Measurements from ENCODE around the gene ZSWIM8.
"Not testable (repeated sequence)": the region's sequence is repeated elsewhere in the genome, so short reads cannot be mapped to it uniquely, and the experiment has no call there.

The ZSWIM8 gene

DNA sequence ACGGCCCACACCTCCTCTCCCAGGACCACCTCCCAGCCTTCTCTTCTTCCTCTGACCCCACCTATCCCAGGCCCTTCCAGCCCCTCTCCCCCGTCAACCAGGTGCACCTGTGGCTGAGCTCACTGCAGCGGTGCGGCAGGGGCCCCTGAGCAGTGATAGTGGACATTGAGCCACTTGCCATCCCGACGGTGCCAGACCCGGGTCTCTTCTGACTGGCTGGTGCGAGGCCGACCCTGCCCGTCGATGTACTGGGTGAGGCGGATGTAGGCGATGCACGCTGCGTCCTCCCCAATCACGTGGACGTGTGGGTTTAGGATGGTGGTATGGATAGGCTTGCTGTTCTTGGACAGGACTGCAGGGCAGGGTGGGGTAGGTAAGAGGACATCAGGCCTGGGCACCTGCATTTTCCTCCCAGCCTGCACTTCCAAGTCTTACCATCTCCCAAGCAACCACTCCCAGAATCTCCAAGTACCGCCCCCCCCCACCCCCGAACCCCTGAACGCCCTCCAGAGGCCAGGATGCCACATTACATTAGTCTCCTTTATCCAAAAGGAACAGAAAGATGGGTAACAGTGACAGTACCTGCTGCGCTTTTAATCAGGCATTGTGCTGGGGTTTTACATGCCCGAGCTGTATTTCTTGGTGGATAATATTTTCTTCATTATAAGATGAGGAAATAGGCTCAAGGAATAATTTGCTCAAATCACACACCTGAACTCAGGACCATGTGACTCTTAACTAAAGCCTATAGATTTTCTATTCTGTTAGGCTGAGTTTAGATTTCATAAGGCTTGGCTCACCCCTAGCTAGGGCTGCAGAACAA is 29.7 kb downstream of the ZSWIM8 start:
- DNase-seq = no peak

DNA sequence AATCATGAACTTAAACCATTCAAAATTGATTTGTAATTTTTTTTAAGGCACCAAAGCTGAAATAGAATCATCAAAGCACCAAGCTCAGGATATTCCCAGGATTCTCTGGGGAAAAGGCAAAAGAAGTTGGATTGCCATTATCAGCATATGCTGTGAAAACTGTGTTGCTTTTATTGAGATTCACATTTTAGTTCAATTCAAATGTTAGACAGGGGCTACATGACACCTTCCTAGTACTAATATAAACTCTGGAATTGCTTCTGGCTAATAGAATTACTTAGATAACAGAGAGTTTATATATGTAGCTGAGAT is 30.3 kb downstream of the ZSWIM8 start:
- no peak for DNase-seq

DNA sequence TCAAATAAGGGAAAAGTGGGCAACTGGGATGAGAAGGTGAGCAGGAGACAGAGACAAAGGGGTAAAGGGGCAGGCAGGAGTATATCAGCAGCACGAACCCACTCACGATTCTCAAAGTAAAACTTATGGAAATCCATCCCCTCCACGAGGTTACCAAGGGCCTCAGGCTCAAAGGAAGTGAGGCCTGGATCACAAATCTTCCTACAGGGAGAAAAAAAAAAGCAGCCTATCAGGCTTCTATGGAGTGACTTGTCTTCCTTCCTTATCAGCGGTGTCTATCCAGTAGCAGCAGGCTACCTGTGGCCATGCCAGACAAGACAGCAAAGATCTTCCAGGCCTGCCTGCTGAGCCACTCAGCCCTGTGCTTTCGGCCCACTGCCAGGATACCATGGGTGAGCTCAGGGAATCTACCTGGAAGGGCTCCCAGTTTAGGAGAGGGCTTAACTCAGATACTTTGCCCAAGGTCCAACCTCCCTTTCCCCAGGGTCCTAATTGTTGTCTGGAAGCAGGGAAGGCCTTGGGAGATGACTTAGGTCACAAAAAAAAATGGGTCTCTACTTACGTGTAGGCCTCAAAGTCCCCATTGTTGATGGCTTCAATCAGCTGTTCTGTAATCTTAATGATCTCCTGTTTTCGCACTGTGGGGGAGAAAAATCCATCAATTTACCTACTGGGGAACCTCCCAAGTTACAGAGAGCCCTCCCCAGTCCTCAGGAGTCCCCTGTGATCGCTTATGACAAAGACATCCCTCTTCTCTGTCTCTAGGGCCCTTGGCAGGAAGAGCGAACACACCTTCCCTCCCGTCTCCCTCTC is 31.7 kb downstream of the ZSWIM8 start:
- DNase-seq = no peak

DNA sequence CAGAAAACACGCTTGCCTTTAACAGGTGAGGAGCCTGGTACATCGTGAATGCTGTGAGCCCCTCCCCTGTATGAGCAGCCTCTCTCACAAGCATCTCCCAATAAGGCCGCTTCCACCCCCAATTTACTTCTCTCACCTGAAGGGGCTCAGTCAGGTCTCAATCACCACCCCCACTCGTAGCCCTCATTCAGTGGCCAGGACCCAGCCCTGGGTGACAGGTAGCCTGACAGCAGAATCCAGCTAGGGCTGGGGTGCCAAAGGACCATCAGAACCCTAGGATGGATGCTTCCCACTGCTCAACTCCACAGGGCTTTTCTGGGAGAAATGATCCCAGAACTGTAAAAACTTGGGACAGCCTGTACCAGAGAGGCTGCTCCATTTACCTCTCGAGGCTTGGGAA is 32.4 kb downstream of the ZSWIM8 start:
- DNase-seq = no peak

DNA sequence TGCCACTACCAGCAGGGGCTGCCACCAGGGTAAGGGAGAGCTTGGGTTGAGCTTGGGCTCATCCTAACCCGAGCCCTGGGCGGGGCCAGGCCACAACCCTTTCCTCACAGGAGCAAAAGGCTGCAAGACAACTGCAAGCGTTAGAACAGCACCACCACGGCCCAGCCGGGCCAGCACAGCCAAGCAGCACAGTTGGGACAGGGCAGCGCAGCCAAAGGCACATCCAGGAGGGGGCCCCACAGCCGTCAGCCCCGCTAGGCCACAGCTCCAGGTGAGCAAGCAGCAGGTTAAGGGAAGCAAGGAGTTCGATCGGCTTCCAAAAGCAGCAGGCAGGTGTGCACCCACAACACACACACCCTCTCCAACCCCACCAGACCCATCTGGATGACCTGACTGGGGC is 33.0 kb downstream of the ZSWIM8 start:
- no peak for DNase-seq

DNA sequence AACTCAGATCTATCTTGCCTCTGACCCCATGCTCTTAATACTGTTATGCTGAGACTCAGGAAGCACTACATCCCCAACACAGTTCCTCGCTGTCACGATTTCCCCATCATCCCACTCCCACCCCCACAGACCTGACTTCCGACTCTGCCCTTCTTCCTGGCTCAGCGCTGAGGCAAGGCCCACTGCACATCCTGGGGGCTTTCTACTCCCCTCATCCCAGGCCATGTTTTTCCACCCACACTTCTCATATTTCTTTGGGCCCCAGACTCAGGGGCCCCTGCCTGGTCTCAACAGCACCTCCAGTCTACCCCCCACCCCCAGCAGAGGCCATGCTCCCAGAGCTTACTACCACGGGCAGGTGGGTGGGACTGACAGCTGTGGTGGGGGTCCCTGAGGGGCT is 33.7 kb downstream of the ZSWIM8 start:
- DNase-seq = no peak

DNA sequence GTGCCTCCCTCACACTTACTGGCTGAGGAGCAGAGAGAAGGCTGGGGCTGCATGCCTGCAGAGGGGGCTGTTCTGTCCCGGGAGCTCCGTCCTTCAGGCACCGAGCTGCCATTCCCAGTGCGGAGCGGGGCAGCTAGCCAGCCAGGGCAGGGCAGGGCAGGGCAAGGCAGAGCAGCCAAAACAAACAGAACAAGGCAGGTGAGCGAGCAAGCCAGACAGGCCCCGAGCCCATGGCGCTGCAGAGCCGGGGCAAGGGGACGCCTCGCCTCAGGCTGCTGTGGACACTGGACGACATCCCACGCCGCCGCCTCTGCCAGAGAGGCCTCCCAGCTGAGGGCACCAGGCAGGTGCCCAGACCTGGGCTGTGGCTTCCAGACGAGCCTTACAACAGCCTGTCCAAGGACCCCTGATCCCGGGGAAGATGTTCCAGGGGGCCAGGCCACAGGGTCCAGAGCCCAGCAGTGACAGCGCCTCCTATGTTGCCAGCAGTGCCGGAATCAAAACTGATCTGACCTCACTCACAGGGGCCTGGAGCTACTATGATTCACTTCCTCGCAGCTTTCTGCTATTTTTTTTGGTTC is 34.2 kb downstream of the ZSWIM8 start:
- no peak for DNase-seq

DNA sequence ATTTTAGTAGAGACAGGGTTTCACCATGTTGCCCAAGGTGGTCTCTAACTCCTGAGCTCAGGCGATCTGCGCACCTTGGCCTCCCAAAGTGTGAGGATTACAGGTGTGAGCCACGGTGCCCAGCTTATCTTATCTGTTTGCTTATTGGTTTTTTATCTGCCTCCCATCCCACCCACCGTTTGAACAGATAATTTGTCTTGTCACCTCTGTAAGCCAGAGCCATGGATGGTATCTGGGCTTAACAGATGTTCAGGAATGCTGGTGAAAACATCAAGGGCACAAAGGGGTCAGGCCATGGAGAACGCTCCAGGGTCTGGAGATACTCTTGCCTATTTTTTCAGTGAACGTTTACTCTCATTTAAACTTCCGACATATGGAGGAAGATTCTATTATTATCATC is 38.0 kb downstream of the ZSWIM8 start:
- DNase-seq = no peak

DNA sequence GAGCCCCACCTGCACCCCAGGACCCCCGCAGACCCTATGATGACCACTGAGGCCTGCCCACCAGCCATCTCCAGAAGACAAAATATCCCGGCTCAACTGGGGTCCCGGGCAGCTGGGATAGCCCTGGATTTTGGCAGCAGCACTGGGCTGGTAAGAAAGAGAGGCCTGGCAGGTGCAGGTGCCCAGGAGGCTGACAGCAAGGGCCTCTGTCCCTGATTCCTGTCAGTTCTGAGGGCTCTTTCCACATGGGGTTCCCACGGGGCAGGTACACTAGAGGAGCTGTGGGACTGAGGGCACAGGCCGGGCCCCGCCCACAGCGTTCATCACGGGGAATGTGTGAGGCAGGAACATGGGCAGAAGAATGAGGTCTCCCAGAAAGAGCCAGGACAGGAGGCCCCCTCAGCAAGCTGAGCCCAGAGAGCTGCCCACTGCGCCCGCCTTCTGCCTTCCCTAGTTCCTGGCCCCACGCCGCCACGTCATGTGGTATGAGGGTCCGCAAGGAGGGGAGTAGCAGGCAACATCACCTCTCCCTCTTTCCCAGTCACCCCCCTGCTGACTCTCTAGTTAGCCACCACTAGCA is 38.8 kb downstream of the ZSWIM8 start:
- no peak for DNase-seq

DNA sequence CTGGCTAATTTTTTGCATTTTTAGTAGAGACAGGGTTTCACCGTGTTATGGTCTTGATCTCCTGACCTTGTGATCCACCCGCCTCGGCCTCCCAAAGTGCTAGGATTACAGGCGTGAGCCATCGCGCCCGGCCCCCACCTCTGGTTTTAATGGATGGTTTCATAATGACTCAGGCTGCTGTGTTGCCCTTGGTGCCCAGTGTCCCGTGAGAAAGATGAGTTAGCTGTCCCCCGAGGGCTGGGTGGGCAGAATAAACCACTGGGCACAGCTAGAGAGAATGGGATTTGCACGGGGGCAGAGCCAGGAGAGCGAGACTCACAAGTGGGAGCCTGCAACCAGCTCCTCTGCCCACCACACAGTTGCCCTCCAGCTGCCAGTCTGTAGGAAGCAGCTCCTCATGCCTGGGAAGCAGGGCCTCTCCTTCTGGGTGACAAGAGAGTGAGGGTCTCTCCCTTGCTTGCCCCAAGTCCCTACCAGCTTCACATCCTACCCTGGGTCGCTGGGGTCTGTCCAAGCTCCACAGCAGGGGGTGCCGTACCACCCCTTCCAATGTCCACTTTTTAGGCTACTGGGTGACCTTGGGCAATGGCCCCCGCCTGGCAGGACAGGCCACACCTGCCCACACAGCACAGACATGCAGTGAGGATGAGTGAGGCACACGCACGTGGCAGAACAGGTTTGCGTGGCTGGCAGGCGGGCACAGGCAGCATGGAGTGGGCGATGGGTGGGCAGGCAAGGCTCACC is 42.1 kb downstream of the ZSWIM8 start:
- no peak for DNase-seq

DNA sequence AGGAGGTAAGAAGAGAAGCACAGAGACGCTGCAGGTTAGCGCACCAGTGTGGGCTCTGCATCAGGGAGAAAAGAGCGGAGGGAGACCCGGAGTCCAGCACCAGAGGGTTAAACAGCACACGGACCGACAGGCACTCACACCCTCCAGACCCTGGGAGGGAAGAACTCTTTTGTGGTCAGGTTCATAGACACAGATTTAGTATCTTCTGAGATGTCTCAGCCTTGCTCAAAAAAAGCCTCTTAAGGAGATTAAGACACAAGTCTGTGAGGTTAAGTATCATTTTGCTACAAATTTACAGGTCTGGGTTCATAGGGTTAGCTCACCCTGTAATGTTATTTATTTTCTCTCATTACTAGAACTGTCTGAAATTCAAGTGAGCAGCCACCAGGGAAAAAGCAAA is 42.8 kb downstream of the ZSWIM8 start:
- no peak for DNase-seq

DNA sequence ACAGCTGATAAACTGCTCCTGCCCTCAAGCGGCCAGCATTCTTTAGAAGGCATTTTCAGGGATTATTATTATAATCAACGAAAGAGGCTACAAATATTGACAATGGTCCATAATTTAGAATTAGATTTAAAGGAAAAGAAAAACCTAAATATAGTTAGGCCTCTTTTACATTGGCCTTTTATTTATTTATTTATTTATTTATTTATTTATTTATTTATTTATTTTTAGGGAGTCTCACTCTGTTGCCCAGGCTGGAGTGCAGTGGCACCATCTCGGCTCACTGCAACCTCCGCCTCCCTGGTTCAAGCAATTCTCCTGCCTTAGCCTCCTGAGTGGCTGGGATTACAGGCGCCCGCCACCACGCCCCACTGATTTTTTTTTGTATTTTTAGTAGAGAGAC is 43.7 kb downstream of the ZSWIM8 start:
- not testable (repeated sequence) for DNase-seq

DNA sequence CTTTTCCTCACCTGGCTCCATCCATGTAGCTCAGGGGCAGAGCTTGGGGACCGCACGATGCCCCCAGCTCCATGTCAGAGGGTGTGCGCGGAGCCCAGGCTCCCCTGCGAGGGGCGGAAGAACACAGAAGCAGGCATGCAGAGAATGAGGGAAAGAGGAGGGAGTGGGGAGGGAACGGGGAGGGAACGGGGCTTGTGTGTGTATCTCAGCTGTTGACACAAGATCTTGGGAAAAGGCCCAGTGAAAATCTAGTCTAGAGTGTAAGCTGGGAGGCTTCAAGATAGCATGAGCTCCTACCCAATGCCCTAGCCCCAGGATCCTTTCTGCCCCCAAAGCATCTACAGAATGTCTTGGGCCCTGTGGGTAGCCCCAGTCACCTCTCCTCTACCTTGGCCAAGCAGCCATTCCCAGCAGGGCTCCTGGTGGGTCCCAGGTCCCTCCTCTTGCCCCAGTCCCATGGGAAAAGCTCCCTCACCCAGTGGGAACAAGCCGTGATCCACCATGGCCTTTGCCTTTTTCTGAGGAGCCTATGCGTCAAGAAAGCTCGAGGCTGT is 51.1 kb downstream of the ZSWIM8 start:
- DNase-seq = no peak

DNA sequence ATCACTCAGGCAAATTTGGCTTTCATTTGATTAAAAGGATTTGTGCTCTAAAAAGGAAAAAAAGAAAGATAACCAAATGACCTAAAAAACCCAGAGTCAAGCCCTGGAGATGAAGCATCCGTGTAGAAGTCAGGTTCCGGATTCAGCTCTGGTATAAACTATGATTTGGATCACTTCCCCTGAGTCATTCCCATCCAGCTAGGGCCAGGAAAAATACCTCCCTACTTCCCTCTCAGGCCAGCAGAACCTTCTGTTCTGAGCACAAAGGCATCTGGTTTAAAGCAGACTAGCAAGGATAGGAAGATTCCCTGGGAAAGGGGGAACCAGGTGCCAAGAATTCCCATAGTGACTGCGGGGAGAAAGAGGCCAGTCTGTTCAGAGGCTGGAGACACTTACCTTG is 51.7 kb downstream of the ZSWIM8 start:
- DNase-seq = no peak

DNA sequence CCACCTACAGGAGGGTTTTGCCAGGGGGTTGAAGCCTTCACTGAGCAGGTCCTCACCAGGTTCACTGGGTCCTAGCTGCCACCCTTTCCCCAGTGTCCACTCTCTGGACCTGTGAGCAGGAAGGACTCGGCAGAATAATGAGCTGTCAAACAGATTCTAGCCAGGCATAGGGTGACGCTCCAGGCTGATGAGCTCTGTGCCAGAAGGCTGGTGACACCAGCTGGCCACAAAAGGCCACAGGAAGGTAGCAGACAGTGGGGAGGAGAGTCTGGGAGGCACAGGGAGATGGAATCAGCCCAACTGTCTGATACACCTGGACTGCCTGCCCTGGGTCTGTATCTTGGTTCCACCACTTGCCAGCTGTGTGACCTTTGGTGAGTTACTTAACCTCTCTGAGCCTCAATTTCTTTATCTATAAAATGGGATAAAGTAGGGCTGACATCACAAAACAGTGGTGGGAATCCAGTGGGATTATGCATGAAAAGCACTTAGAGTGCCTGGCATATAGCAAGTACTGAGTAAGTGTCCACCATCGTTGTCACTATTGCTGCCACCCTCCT is 52.7 kb downstream of the ZSWIM8 start:
- DNase-seq = no peak

DNA sequence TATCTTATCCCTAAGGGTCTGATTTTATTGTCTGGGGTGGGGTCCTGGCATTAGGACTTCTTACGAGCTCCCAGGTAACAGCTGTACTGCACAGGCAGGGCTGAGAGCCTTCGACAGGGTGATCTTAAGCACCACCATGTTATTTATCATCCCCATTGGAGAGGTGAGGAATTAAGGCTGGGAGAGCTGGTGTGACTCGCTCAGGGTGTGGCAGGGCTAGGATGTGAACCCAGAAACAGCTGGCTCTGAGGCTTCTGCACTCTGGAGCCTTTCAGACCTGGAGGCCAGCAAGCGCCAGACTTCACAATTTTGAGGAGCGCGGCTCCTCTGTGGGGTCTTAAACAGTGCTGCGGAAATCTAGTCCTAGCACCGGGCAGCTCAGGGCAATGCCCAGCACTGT is 53.4 kb downstream of the ZSWIM8 start:
- DNase-seq = no peak

DNA sequence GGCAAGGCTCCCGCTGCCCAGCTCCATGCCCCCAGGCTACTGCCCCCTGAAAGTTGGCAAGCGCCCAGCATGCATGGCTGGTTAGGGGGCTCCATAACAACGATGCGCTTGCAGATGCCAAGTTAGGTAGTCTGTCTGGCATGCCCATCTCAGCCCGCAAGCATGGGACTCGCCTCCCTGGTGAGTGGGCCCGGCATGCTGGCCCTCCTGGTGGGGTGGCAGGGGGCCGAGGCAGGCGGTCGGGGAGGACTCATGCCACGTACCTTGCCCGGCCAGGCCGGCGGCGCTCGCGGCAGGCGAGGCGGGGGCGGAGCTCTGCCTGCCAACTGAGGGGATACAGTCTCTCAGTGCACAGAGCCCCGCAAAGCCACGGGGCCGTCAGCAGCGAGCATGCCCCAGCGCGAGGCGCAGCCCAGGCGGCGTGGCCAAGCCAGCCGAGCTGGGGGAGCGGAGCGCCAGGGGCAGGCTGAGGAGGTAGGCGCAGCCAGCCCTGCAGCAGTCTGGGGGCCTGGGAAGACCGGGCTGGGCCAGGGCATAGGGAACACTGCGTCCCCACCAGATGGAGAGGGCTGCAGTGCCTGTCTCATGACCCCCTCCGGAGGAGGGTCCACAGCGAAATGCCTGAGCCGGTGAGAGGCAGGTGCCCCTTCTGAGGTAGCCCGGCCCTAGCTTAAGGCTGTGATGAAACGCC is 54.0 kb downstream of the ZSWIM8 start:
- DNase-seq = no peak

DNA sequence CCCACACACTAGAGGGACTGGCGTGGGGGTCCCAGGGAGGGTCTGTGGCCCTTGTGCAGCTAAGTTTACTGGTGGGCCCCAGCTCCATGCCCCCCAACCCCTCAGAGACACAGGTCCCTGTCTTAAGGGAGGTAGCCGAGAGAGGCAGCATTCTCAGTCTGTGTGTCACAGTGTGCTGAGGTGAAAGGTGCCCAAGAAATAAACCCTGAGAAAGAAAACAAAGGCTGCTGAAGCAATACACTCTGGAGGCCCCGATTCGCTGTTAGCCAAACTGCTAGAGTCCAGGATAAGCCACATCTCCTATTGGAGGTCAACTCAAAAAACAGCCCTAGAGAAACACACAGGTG is 54.6 kb downstream of the ZSWIM8 start:
- no peak for DNase-seq

DNA sequence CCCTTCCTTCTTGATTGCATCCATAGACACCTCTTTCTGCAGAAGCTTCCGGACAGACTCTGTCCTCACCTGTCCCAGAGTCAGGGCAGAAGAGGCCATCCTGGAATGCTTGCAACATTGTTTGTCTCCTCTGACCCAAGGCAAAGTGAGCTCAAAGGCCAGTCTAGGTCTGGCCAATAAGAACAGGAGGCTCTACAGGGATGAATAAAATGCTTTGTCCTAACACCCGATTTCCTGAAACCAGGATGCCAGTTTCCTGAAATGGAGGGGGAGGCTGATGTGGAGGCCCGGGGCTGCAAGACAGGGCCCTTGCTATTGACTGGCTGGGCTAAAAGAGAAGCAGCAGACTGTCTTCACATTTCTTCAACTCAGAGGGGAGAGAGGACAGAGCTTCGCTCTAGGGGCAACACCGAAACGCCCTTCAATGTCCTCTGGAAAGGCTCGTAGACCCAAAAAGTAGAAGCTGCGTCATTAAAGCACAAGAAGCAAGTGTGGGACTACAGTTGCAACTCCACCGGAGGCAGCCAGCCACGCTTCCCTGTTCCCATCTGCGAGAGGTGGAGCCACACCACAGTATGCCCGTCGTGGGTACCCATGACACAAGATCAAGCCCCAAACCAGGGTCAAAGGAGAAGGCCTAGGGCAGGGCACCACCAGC is 55.1 kb downstream of the ZSWIM8 start:
- no peak for DNase-seq

DNA sequence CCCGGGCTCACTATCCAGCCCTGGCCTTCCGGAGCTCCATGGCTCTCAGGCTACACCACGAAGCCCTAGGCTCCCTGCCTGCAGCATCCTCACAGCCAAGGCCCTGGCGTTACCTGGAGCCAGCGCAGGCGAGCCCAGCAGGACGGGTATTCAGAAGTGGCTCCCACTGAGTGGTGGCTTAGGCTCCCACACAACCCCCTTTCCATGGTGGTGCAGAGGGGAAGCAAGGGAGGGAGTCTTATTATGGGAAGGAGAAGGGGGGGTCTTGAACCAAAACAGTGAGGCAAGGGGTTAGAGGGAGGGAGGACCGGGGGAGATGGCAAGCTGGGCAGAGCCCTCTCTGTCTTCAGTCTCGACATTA is 55.6 kb downstream of the ZSWIM8 start:
- DNase-seq = no peak

DNA sequence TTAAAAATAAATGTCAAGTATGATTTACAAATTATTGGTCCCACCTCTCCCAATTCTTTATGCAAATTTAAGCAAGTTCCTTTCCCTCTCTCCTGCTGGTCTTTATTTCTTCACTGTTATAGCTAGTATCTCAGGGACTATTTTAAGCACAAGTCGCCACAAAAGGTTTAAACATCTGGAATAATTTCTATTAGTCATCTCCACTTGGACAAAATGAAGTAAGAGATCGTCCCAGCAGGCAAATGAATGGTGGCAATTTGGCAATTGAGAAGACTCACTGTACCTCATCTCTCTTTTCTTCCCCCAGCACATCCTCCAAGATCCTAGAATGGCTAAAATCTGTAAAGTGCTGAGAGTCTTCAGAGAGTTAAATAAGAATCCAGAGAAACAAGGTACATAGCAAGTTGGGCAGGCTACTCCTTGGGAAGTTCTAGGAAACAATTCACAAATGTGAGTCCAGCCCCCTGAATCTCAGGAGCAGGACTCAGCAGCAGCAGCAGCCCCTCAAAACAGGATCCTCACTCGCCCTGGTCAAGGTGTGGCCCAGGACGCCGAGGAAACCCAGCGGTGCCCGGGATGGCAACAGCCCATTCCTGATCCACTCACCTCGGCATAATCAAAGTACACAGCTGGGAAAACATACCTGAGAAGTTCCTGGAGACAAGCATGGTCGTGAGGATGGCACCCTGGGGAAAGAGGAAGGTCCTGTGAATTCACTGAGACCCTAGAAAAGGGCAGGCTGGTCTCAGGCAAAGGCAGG is 56.3 kb downstream of the ZSWIM8 start:
- DNase-seq = no peak
